Liver (tissue), 9 donors: ENCODE data around the gene FBLN1. TPM values are rescaled to one million over a fixed set of nuclear protein-coding genes. Genes with fewer than 3 reads are reported as not detected.

Experiments
- DNase-seq: peaks from one replicate; pipeline ENCODE4 v3.0.0-alpha.2; 2017; ENCODE audit warnings: low spot score
- H3K27ac ChIP-seq, 2 donors: one replicate each; pipeline ENCODE4 v1.7.0; 2013; ENCODE audit warnings: inconsistent platforms in 2 of 2, low read length in 2 of 2, control low read depth in 1 of 2, low read depth in 1 of 2, mild to moderate bottlenecking in 1 of 2
- H3K27me3 ChIP-seq, 4 donors: one replicate each; pipeline versions ENCODE4 v1.6.1 to v1.7.0; 2013; ENCODE audit warnings: low read length in 3 of 4, inconsistent platforms in 1 of 4, mild to moderate bottlenecking in 1 of 4, moderate library complexity in 1 of 4; ENCODE audit not compliant: control insufficient read depth in 4 of 4, insufficient read depth in 4 of 4
- H3K36me3 ChIP-seq, 4 donors: one replicate each; pipeline versions ENCODE4 v1.6.1 to v1.7.0; 2013; ENCODE audit warnings: low read length in 3 of 4, mild to moderate bottlenecking in 3 of 4, low read depth in 1 of 4, moderate library complexity in 1 of 4; ENCODE audit not compliant: control insufficient read depth in 4 of 4, insufficient read depth in 3 of 4
- H3K4me1 ChIP-seq, 4 donors: one replicate each; pipeline versions ENCODE4 v1.6.1 to v1.7.0; 2013; ENCODE audit warnings: low read length in 3 of 4, mild to moderate bottlenecking in 3 of 4, moderate library complexity in 1 of 4; ENCODE audit not compliant: control insufficient read depth in 4 of 4, insufficient read depth in 4 of 4
- H3K4me3 ChIP-seq, 3 donors: one replicate each; pipeline versions ENCODE4 v1.6.1 to v1.7.0; 2013; ENCODE audit warnings: low read length in 3 of 3, control low read depth in 1 of 3, low read depth in 1 of 3, mild to moderate bottlenecking in 1 of 3
- H3K9ac ChIP-seq, 2 donors: one replicate each; pipeline ENCODE4 v1.7.0; 2013; ENCODE audit warnings: low read length in 2 of 2, mild to moderate bottlenecking in 2 of 2, moderate library complexity in 2 of 2, control low read depth in 1 of 2, low read depth in 1 of 2
- H3K9me3 ChIP-seq, 4 donors: one replicate each; pipeline versions ENCODE4 v1.6.1 to v1.7.0; 2013; ENCODE audit warnings: low read length in 3 of 4; ENCODE audit not compliant: control insufficient read depth in 4 of 4
- ATF3 ChIP-seq: IDR thresholded peaks from 2 replicates; pipeline ENCODE4 v1.6.1; 2016; ENCODE audit warnings: antibody characterized with exemption
- CTCF ChIP-seq: fragments of 150-350 bp; IDR thresholded peaks from 2 replicates; pipeline ENCODE4 v1.5.1; 2017; ENCODE audit warnings: improper control_type of control experiment, low read depth, low read length; ENCODE audit not compliant: missing input control
- EGR1 ChIP-seq, 2 donors: IDR thresholded peaks; 2 replicates each; pipeline ENCODE4 v1.6.1; 2016 to 2018; ENCODE audit warnings: antibody characterized with exemption in 2 of 2, low read depth in 2 of 2
- FOXA1 ChIP-seq: IDR thresholded peaks from 2 replicates; pipeline ENCODE4 v1.6.1; 2016; ENCODE audit warnings: antibody characterized with exemption
- FOXA2 ChIP-seq: IDR thresholded peaks from 2 replicates; pipeline ENCODE4 v1.6.1; 2016; ENCODE audit warnings: antibody characterized with exemption
- GABPA ChIP-seq, 2 donors: IDR thresholded peaks in 1 of 2; conservative IDR thresholded peaks in 1 of 2; 2 replicates each; pipeline ENCODE4 v1.6.1; 2016; ENCODE audit warnings: antibody characterized with exemption in 2 of 2, mild to moderate bottlenecking in 1 of 2, moderate library complexity in 1 of 2
- HNF4A ChIP-seq, 2 donors: conservative IDR thresholded peaks; 2 replicates each; pipeline ENCODE4 v1.6.1; 2016; ENCODE audit warnings: antibody characterized with exemption in 2 of 2, mild to moderate bottlenecking in 2 of 2
- HNF4G ChIP-seq: IDR thresholded peaks from 2 replicates; pipeline ENCODE4 v1.6.1; 2016; ENCODE audit warnings: antibody characterized with exemption
- JUND ChIP-seq, 2 donors: IDR thresholded peaks; 2 replicates each; pipeline ENCODE4 v1.6.1; 2016; ENCODE audit warnings: antibody characterized with exemption in 2 of 2
- MAX ChIP-seq: IDR thresholded peaks from 2 replicates; pipeline ENCODE4 v1.6.1; 2016; ENCODE audit warnings: antibody characterized with exemption
- NR2F2 ChIP-seq: IDR thresholded peaks from 2 replicates; pipeline ENCODE4 v1.6.1; 2016; ENCODE audit warnings: antibody characterized with exemption
- RAD21 ChIP-seq, 2 donors: IDR thresholded peaks; 2 replicates each; pipeline ENCODE4 v1.6.1; 2016; ENCODE audit warnings: antibody characterized with exemption in 2 of 2, mild to moderate bottlenecking in 2 of 2
- REST ChIP-seq: IDR thresholded peaks from 2 replicates; pipeline ENCODE4 v1.6.1; 2016; ENCODE audit warnings: antibody characterized with exemption, mild to moderate bottlenecking
- RXRA ChIP-seq, 2 donors: IDR thresholded peaks; 2 replicates each; pipeline ENCODE4 v1.6.1; 2017 to 2018; ENCODE audit warnings: antibody characterized with exemption in 2 of 2, mild to moderate bottlenecking in 1 of 2
- SP1 ChIP-seq: IDR thresholded peaks from 2 replicates; pipeline ENCODE4 v1.6.1; 2018; ENCODE audit warnings: antibody characterized with exemption, mild to moderate bottlenecking
- TAF1 ChIP-seq: conservative IDR thresholded peaks from 2 replicates; pipeline ENCODE4 v1.6.1; 2016; ENCODE audit warnings: antibody characterized with exemption, mild to moderate bottlenecking
- YY1 ChIP-seq: IDR thresholded peaks from 2 replicates; pipeline ENCODE4 v1.6.1; 2016; ENCODE audit warnings: antibody characterized with exemption, mild to moderate bottlenecking
- ZBTB33 ChIP-seq: IDR thresholded peaks from 2 replicates; pipeline ENCODE4 v1.6.1; 2016; ENCODE audit warnings: antibody characterized with exemption
- WGBS: extraction: QIAGEN DNeasy Blood & Tissue Kit; methylation state at CpG from one replicate; pipeline ENCODE4 v1.1.7; 2013; 5-methylcytosine and 5-hydroxymethylcytosine counted together
- polyA plus RNA-seq, 2 donors: library from polyadenylated mRNA; stranded (reverse) in 1 of 2; unstranded in 1 of 2; fragments of 200-250 nt in 1 of 2; fragments of >200 nt in 1 of 2; fragmentation: Nextera tagmentation in 1 of 2; extraction: Ambion mirVana in 1 of 2; gene quantifications; one replicate each; pipeline versions ENCODE4 v1.2.1 to v1.2.3, GENCODE V29; 2013 to 2015
- total RNA-seq, 2 donors: library from RNA; depleted of rRNA; stranded (reverse); fragments of >200 nt; gene quantifications; one replicate each; pipeline ENCODE4 v1.2.3, GENCODE V29; 2014
- donor health status: healthy.
- donor health status: healthy.
- donor health status: healthy.
- donor health status: healthy.
- donor health status: healthy.

The FBLN1 gene
- total and polyA plus RNA-seq, 4 donors = 2.2 to 9.3 (median 6.3) TPM

GRCh38 chr22:45538281-45538680, 35.6 kb downstream of the FBLN1 start:
- no peak for TF ChIP-seq FOXA1
- TF ChIP-seq HNF4G = no peak
- no peak for TF ChIP-seq CTCF
- TF ChIP-seq EGR1 (IDR thresholded peaks at IDR 0.05; ENCODE audit: low read depth in 2 of 2) = no peak
- TF ChIP-seq ATF3 = no peak
- TF ChIP-seq YY1 = no peak
- no peak for TF ChIP-seq ZBTB33
- TF ChIP-seq NR2F2 = no peak
- TF ChIP-seq REST = no peak
- no peak for TF ChIP-seq HNF4A (conservative IDR thresholded peaks at IDR 0.05)
- no peak for TF ChIP-seq TAF1
- TF ChIP-seq GABPA (IDR thresholded peaks at IDR 0.05 in 1 of 2, conservative IDR thresholded peaks at IDR 0.05 in 1 of 2) = no peak
- no peak for TF ChIP-seq JUND (IDR thresholded peaks at IDR 0.05)
- no peak for TF ChIP-seq FOXA2
- no peak for TF ChIP-seq SP1
- no peak for TF ChIP-seq RAD21 (IDR thresholded peaks at IDR 0.05)
- TF ChIP-seq RXRA (IDR thresholded peaks at IDR 0.05) = no peak
- no peak for TF ChIP-seq MAX
- Histone ChIP-seq H3K4me3 (no peak overlapping the region), H3K9ac (no peak overlapping the region), H3K9me3 (no peaks in the 10 kb centered on the region), H3K36me3 (no peaks in the 10 kb centered on the region), H3K27me3 (no peaks in the 10 kb centered on the region), H3K4me1 (no peaks in the 10 kb centered on the region), H3K27ac (no peak overlapping the region)
- WGBS = 71% methylated on average over 4 of the region's 4 CpGs
- no peak for DNase-seq

GRCh38 chr22:45540122-45540521, 37.4 kb downstream of the FBLN1 start:
- H3K9ac ChIP-seq = no peak overlapping the region
- no peaks in the 10 kb centered on the region for H3K4me1 ChIP-seq
- no peaks in the 10 kb centered on the region for H3K27me3 ChIP-seq
- H3K36me3 ChIP-seq = no peaks in the 10 kb centered on the region
- no peak for DNase-seq
- WGBS = 84% methylated on average over 8 of the region's 8 CpGs
- no peak overlapping the region for H3K4me3 ChIP-seq
- H3K9me3 ChIP-seq = no peaks in the 10 kb centered on the region
- H3K27ac ChIP-seq = no peak overlapping the region
- no peak for TF ChIP-seq RAD21 (IDR thresholded peaks at IDR 0.05)
- TF ChIP-seq SP1 = no peak
- no peak for TF ChIP-seq TAF1
- TF ChIP-seq REST = no peak
- no peak for TF ChIP-seq HNF4G
- no peak for TF ChIP-seq FOXA2
- no peak for TF ChIP-seq GABPA (IDR thresholded peaks at IDR 0.05 in 1 of 2, conservative IDR thresholded peaks at IDR 0.05 in 1 of 2)
- TF ChIP-seq FOXA1 = no peak
- TF ChIP-seq ATF3 = no peak
- TF ChIP-seq ZBTB33 = no peak
- TF ChIP-seq NR2F2 = no peak
- no peak for TF ChIP-seq HNF4A (conservative IDR thresholded peaks at IDR 0.05)
- no peak for TF ChIP-seq YY1
